ENCODE measurements around the gene IFT52. TPM values are rescaled to one million over a fixed set of nuclear protein-coding genes. Genes with fewer than 3 reads are reported as not detected.

The IFT52 gene
- polyA plus RNA-seq, 3 donors: 17.6 to 28.1 (median 24.1) TPM

DNA sequence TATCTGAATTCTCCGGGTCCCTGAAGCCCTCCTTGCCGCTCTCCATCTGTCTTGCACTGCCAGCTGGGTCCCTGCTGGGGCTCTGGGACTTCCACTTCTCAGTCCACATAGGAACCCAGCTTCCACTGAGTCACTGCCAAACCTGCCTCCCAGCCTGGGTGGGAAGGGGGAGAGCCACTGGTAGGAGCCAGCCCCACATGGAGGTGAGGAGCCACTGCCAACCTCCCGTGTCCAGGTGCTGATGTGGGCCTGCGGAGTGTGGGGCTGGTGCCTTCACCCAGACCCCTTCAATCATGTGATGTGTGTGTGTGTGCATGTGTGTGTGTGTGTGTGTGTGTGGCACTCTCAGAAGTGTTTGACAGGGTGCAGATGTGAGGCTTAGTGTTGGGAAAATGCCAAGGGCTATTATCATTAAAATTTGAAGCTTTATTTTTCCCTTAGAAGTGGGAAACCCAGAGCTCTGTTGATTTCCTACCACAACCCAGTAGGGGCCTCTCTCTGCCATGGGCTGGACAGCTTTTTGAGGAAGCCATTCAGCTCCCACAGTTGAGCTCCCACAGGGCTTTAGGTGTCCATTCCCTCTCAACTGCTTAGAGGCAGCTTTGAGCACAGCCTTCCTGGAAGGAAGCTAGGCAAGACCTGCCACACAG is 41.2 kb upstream of the IFT52 start:
- Histone ChIP-seq H4K20me1 (ENCODE audit: insufficient read depth, low read length) (no peaks in the 10 kb centered on the region), H3K36me3 (replicated peaks in 1 of 2; ENCODE audit: control insufficient read depth in 1 of 2, insufficient read depth in 2 of 2, low read length in 2 of 2) (no peaks in the 10 kb centered on the region), H3K4me2 (replicated peaks; ENCODE audit: extremely low read depth, low read length, poor library complexity, severe bottlenecking) (no peak overlapping the region), H3K9ac (ENCODE audit: insufficient read depth, low read length, poor library complexity, severe bottlenecking) (no peak overlapping the region), H3K4me1 (ENCODE audit: control insufficient read depth in 1 of 2, insufficient read depth in 2 of 2, low read length in 2 of 2) (peaks cover 9 to 11% of the 10 kb centered on the region in 2 donors), H3K9me3 (replicated peaks in 1 of 2; ENCODE audit: control insufficient read depth in 1 of 2, insufficient read depth in 1 of 2, low read length in 2 of 2) (no peaks in the 10 kb centered on the region), H3K27me3 (ENCODE audit: control insufficient read depth in 2 of 2, insufficient read depth in 2 of 2, low read length in 2 of 2) (no peaks in the 10 kb centered on the region), H3K79me2 (ENCODE audit: insufficient read depth, low read length) (no peaks in the 10 kb centered on the region), H2AFZ (ENCODE audit: insufficient read depth, low read depth, low read length, poor library complexity, severe bottlenecking) (no peak overlapping the region), H3K4me3 (replicated peaks in 1 of 3; ENCODE audit: low read depth in 2 of 3, low read length in 3 of 3) (no peak overlapping the region), H3K27ac (ENCODE audit: low read depth in 1 of 2, low read length in 2 of 2) (no peak overlapping the region)
- Mint-ChIP-seq H3K4me1 (peaks cover 12% of the 10 kb centered on the region), H3K27me3 (ENCODE audit: low read depth in 3 of 3) (peaks cover 0 to 5% (median 0%) of the 10 kb centered on the region in 3 donors), H3K4me3 (no peak overlapping the region), H3K36me3 (peaks cover 0 to 4% of the 10 kb centered on the region in 2 donors), H3K27ac (peak overlapping the region in 3 of 7 donors; percentile 25 to 48 (median 35)), H3K9me3 (peaks cover 0 to 15% (median 7%) of the 10 kb centered on the region in 7 donors)
- DNase-seq: no peak
- WGBS (ENCODE audit: insufficient coverage): no CpG with 5 or more reads among the region's 4 CpGs
- TF ChIP-seq, protein P1, sequence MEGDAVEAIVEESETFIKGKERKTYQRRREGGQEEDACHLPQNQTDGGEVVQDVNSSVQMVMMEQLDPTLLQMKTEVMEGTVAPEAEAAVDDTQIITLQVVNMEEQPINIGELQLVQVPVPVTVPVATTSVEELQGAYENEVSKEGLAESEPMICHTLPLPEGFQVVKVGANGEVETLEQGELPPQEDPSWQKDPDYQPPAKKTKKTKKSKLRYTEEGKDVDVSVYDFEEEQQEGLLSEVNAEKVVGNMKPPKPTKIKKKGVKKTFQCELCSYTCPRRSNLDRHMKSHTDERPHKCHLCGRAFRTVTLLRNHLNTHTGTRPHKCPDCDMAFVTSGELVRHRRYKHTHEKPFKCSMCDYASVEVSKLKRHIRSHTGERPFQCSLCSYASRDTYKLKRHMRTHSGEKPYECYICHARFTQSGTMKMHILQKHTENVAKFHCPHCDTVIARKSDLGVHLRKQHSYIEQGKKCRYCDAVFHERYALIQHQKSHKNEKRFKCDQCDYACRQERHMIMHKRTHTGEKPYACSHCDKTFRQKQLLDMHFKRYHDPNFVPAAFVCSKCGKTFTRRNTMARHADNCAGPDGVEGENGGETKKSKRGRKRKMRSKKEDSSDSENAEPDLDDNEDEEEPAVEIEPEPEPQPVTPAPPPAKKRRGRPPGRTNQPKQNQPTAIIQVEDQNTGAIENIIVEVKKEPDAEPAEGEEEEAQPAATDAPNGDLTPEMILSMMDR (IDR thresholded peaks at IDR 0.05): no peak
- intact Hi-C loops (cut with micrococcal nuclease): no loop called here

DNA sequence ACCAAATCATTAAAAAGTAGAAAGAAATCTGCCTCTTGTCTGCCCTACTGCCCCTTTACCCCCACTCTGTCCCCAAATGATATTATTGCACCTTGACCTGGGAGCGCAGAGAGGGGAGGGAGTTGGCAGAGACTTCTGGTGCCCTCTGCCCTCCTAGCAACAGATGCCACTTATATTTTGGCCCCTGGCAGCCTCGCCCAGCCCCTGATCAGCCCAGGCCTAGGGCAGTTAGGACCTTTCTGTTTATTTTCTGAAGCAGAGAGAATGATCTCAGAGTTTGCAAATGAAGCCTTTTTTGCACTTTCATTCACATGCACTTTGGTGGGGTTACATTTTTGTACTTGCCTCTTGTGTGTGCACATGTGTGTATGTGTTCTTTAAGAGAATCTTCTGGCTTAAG is 40.3 kb upstream of the IFT52 start:
- Histone ChIP-seq H3K9me3 (replicated peaks in 1 of 2; ENCODE audit: control insufficient read depth in 1 of 2, insufficient read depth in 1 of 2, low read length in 2 of 2) (no peaks in the 10 kb centered on the region), H3K4me1 (ENCODE audit: control insufficient read depth in 1 of 2, insufficient read depth in 2 of 2, low read length in 2 of 2) (peaks cover 16 to 21% of the 10 kb centered on the region in 2 donors), H3K4me2 (replicated peaks; ENCODE audit: extremely low read depth, low read length, poor library complexity, severe bottlenecking) (no peak overlapping the region), H2AFZ (ENCODE audit: insufficient read depth, low read depth, low read length, poor library complexity, severe bottlenecking) (no peak overlapping the region), H3K27me3 (ENCODE audit: control insufficient read depth in 2 of 2, insufficient read depth in 2 of 2, low read length in 2 of 2) (no peaks in the 10 kb centered on the region), H3K79me2 (ENCODE audit: insufficient read depth, low read length) (no peaks in the 10 kb centered on the region), H4K20me1 (ENCODE audit: insufficient read depth, low read length) (no peaks in the 10 kb centered on the region), H3K27ac (ENCODE audit: low read depth in 1 of 2, low read length in 2 of 2) (no peak overlapping the region), H3K36me3 (replicated peaks in 1 of 2; ENCODE audit: control insufficient read depth in 1 of 2, insufficient read depth in 2 of 2, low read length in 2 of 2) (no peaks in the 10 kb centered on the region), H3K9ac (ENCODE audit: insufficient read depth, low read length, poor library complexity, severe bottlenecking) (no peak overlapping the region), H3K4me3 (replicated peaks in 1 of 3; ENCODE audit: low read depth in 2 of 3, low read length in 3 of 3) (no peak overlapping the region)
- Mint-ChIP-seq H3K36me3 (peaks cover 0 to 4% of the 10 kb centered on the region in 2 donors), H3K4me3 (no peak overlapping the region), H3K9me3 (peaks cover 0 to 14% (median 7%) of the 10 kb centered on the region in 7 donors), H3K27me3 (ENCODE audit: low read depth in 3 of 3) (peaks cover 0 to 5% (median 0%) of the 10 kb centered on the region in 3 donors), H3K27ac (no peak overlapping the region), H3K4me1 (peaks cover 21% of the 10 kb centered on the region)
- WGBS (ENCODE audit: insufficient coverage): 86% methylated on average over 1 of the region's 2 CpGs
- DNase-seq: no peak
- intact Hi-C loops (cut with micrococcal nuclease): no loop called here
- TF ChIP-seq, protein P1 (IDR thresholded peaks at IDR 0.05): no peak

Measured in CD14-positive monocyte (primary cell).